Osteocyte (in vitro differentiated cells): ENCODE measurements around the gene COL19A1. TPM values are rescaled to one million over a fixed set of nuclear protein-coding genes. Genes with fewer than 3 reads are reported as not detected.

Source experiments
- DNase-seq: peaks from one replicate; pipeline ENCODE4 v3.0.0; 2021; ENCODE audit warnings: mixed read lengths; ENCODE audit not compliant: unreplicated experiment; ENCODE audit errors: extremely low spot score
- H3K27ac Mint-ChIP-seq: one replicate; pipeline ENCODE4 v1.8.0; 2021; ENCODE audit warnings: mild to moderate bottlenecking, mixed read lengths; ENCODE audit not compliant: unreplicated experiment
- H3K27me3 Mint-ChIP-seq: one replicate; pipeline ENCODE4 v1.8.0; 2021; ENCODE audit warnings: mixed read lengths; ENCODE audit not compliant: unreplicated experiment
- H3K36me3 Mint-ChIP-seq: one replicate; pipeline ENCODE4 v1.8.0; 2021; ENCODE audit warnings: mixed read lengths; ENCODE audit not compliant: unreplicated experiment
- H3K4me1 Mint-ChIP-seq: one replicate; pipeline ENCODE4 v1.8.0; 2021; ENCODE audit warnings: mixed read lengths; ENCODE audit not compliant: unreplicated experiment
- H3K4me3 Mint-ChIP-seq: one replicate; pipeline ENCODE4 v1.8.0; 2021; ENCODE audit warnings: mild to moderate bottlenecking, moderate library complexity, mixed read lengths; ENCODE audit not compliant: unreplicated experiment
- H3K9me3 Mint-ChIP-seq: one replicate; pipeline ENCODE4 v1.8.0; 2021; ENCODE audit warnings: mixed read lengths; ENCODE audit not compliant: unreplicated experiment
- CTCF ChIP-seq: fragments of 200-600 bp; sonication (generic); IDR thresholded peaks from 2 replicates; pipeline ENCODE4 v1.5.0; 2021; ENCODE audit warnings: antibody characterized with exemption, mild to moderate bottlenecking, moderate library complexity
- total RNA-seq: library from RNA; stranded (reverse); gene quantifications from 2 replicates; pipeline ENCODE4 v1.2.1, GENCODE V29; 2021

COL19A1 gene
- total RNA-seq, 1 donor from 2014 or later = not detected

DNA sequence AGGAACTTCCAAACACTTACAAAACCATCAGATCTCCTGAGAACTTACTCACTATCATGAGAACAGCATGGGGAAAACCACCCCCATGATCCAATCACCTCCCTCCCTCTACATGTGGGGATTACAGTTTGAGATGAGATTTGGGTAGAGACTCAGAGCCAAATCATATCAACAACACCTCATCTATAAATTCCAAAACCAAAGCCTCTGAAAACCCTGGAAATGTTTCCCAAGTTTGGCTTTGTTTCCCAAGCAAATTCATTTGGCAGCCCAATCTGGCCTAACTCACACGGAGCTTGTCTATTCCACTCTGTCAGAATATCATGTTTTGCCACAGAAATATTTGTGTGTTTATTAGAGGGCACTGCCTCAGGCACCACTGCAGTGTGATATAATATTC lies 293.9 kb downstream of the COL19A1 start:
- Mint-ChIP-seq H3K36me3 (no peaks in the 10 kb centered on the region), H3K27ac (no peak overlapping the region), H3K9me3 (no peaks in the 10 kb centered on the region), H3K27me3 (peaks cover 24% of the 10 kb centered on the region), H3K4me3 (no peak overlapping the region), H3K4me1 (no peaks in the 10 kb centered on the region)
- no peak for DNase-seq
- TF ChIP-seq CTCF = no peak

GRCh38 chr6:70162972-70163371 lies 296.6 kb downstream of the COL19A1 start:
- DNase-seq = no peak
- Mint-ChIP-seq H3K27me3 (peaks cover 37% of the 10 kb centered on the region), H3K36me3 (no peaks in the 10 kb centered on the region), H3K27ac (no peak overlapping the region), H3K9me3 (no peaks in the 10 kb centered on the region), H3K4me3 (no peak overlapping the region), H3K4me1 (peaks cover 7% of the 10 kb centered on the region)
- no peak for TF ChIP-seq CTCF

GRCh38 chr6:70163795-70164194 lies 297.4 kb downstream of the COL19A1 start:
- no peaks in the 10 kb centered on the region for H3K9me3 Mint-ChIP-seq
- peaks cover 7% of the 10 kb centered on the region for H3K4me1 Mint-ChIP-seq
- no peak for TF ChIP-seq CTCF
- no peaks in the 10 kb centered on the region for H3K36me3 Mint-ChIP-seq
- DNase-seq = no peak
- H3K4me3 Mint-ChIP-seq = no peak overlapping the region
- H3K27me3 Mint-ChIP-seq = peaks cover 37% of the 10 kb centered on the region
- no peak overlapping the region for H3K27ac Mint-ChIP-seq

- H3K27me3 Mint-ChIP-seq = peaks cover 41% of the 10 kb centered on the region
- H3K4me1 Mint-ChIP-seq = peaks cover 7% of the 10 kb centered on the region
- H3K9me3 Mint-ChIP-seq = no peaks in the 10 kb centered on the region
- no peak for TF ChIP-seq CTCF
- no peaks in the 10 kb centered on the region for H3K36me3 Mint-ChIP-seq
- no peak for DNase-seq
- H3K27ac Mint-ChIP-seq = no peak overlapping the region
- no peak overlapping the region for H3K4me3 Mint-ChIP-seq
Measured at GRCh38 chr6:70164556-70164955, 298.2 kb downstream of the COL19A1 start.

DNA sequence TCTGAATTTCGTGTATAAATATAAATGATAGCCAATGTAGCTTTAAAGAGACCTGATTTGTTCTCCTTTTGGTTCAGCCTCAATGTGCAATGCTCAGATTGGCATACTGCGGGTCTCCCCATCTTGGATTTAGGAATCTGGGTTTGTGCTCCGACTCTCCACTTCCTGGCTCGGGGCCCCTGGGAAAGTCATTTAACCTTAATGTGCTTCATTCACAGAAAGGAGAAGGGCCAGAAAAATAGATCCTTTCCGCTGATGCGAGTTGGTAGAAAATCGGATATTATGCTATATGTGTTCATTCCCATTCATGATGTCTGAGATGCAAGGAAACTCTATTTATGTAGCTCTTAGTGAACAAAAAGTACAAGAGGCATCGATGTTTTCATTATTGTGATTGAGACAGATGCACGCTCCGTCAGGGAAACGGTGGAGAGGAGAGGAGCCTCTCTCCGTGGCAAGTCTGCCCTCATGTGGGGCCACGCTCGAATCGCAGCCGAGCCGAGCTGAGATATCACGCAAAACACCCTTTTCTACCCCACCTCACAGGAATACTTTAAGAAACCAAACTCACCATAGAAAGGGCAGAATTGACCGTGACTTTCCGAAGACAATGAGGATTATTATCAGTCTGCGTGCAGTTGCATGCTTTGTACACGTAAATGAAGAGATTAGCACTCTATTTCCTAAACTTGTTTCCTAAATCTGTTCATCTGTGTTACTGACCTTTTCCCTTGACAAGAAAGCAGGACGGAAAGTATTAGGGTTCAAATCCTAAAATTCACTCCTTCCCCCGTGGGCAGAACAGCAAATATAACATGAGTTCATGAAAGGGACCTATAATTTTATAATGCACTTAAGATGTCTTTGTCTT lies 300.0 kb downstream of the COL19A1 start:
- no peak for DNase-seq
- Mint-ChIP-seq H3K4me1 (peaks cover 7% of the 10 kb centered on the region), H3K36me3 (no peaks in the 10 kb centered on the region), H3K4me3 (peak overlapping the region; percentile 51), H3K27me3 (peaks cover 51% of the 10 kb centered on the region), H3K27ac (no peak overlapping the region), H3K9me3 (no peaks in the 10 kb centered on the region)
- peak; percentile 75 for TF ChIP-seq CTCF
